HG03378 (cell line): ENCODE measurements around the gene GASK1A.
"Not testable (repeated sequence)": the region's sequence is repeated elsewhere in the genome, so short reads cannot be mapped to it uniquely, and the experiment has no call there.

Experiments used
- ATAC-seq: cut with Tn5 transposase; IDR thresholded peaks from one replicate; pipeline ENCODE4 v1.9.1; 2021; ENCODE audit warnings: mild to moderate bottlenecking, moderate library complexity; ENCODE audit not compliant: unreplicated experiment

GASK1A gene

DNA sequence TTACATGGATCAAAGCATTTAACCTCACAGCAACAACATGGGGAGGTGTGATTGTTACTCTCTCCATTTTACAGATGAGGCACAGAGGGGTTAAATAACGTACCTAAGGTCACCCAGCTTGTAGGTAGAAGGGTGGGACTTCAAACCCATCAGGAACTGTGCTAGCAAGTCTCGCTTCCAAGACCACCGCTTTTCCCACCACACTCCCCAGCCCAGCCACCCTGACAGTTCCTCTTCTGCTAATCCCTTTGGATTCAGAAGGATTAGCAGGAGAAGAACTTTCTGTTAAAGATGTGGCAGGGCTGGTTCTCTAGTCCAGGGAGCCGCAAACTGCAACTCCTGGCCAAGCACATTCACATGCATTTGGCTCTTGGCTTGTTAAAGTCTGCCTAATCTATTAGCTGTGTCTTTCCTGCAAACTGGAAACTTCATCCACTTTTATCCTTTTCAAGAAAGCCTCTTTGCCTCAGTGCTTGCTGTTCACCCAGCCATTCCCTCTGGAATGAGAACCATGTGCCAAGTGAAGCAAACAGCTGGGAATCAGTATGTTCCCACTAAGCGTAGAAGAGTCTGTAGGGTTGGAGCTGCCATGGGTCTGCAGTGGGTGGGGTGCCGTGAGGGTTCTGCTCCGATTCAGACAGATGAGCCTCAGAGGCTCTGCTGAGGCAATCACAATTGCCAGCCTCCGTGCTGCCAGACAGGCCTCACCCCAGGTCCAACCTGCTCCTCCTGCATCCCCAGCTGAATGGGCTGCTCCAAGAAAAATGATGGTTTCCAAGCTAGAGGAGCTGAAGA is 82.2 kb downstream of the GASK1A start:
- ATAC-seq, result no peak

DNA sequence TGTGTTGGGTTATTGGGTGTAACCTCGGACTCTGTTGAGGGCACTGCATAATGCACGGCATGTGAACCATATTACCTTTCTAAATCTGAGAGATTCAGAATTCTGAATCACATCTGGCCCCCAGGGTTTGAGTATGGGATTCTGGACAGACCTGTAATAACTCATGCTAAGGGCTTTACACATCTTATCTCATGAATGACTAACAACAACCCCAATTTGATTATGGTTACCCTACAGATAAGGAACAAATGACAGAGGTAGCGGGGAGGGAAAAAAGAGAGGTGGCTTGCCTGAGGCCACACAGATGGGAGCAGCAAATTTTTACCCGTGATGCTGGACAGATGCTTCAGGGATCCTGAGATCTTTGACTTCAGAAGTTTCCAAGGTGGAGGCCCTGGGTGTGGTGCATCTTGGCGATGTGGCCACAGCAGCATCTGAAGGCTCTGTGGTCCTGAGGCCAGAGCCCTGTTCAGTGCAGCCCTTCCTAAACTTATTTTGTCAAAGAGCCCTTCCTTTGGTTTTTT is 83.0 kb downstream of the GASK1A start:
- ATAC-seq, result no peak

DNA sequence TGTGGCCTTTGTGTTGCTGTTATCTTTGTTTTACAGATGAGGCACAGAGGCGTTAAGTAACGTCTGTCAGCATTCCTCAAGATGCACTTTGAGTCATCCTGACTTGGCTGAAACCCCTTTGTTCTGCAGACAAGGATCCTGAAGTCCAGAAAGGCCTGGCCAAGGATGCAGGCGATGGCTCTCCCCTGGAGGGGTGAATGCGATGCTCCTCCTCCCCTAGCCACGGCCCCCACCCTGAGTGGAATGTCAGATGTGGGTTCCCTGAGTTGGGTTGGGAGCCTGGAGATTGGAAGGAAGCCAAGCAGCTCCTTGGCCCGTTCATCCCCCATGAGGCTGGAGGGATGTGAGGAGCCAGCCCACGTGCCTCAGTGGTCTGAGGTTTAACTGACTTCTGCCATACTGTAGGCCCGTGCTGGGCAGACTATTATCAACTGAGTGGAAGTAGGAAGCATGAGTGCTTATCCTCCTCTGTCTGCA is 83.5 kb downstream of the GASK1A start:
- no peak for ATAC-seq

DNA sequence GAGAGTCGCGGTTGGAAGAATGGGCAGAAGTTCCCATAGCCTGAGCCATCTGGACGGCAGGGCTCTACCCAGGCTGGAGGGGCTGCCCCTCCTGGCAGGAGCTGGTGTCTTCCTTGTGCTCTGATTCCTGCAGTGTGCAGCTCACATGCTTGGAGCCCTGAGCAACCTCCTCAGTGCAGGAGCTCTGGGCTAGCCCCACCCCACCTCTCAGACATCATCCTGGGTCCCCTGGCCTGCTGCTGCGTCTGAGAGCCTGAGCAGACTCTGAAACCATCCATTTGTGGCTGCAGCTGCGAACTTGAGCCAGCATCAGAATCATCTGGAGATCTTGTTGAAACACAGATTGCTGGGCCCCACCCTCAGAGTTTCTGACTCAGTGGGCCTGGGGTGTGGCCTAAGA is 84.0 kb downstream of the GASK1A start:
- no peak for ATAC-seq

DNA sequence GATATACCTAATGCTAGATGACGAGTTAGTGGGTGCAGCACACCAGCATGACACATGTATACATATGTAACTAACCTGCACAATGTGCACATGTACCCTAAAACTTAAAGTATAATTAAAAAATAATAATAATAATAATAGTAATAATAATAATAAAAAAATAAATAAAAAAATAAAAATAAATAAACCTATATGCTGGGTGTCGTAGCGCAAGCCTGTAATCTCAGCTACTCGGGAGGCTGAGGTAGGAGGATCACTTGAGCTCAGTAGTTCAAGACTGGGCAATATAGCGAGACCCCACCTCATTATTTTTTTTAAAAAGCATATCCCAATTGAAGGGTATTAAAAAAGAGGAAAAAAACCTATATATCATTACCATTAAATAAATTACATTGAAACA is 91.6 kb downstream of the GASK1A start:
- not testable (repeated sequence) for ATAC-seq

DNA sequence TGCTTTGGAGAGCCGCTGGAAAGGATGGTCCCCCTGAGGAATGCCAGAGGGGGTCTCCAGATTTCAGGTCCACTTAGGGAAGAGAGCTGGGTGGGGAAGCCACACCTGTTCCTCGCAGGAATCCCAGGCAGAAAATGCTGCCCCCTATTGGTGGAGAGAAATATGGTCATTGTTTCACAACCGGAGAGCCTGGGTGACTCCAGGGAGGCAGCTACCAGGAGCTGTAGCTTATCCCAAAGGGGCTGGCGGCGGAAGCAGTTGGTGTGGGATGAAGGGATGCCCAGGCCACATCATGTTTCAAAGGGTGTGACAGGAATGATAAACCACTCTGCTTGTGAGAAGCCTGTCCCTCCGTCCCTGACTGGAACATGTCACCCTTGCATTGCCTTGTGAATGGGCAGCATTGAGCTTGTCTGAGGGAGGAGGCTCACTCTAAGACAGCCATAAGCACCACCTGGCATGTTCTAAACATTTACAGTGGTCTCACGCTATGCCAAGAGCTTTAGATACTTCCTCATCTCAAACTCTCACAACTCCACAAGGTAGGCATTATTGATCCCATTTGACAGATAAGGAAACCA is 92.3 kb downstream of the GASK1A start:
- ATAC-seq, result no peak

DNA sequence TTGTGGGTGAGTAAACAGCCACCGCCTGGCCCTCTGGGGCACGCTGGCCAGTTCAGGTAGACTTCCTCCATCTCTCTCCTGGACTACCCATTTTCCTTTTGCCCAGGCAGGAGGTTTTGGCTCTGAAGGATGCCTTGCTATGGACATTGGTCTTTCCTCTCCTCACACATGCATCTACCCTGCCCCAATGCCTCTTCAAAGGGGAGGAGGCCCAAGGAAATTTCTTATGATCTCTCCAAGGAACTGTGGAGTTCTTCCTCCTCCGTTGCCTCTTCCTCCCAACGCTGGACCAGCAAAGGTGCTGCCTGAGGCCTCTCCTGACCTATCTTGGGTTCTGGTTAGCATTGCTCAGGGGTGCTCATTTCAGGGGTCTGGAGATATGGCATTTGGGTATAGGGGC is 93.2 kb downstream of the GASK1A start:
- no peak for ATAC-seq

DNA sequence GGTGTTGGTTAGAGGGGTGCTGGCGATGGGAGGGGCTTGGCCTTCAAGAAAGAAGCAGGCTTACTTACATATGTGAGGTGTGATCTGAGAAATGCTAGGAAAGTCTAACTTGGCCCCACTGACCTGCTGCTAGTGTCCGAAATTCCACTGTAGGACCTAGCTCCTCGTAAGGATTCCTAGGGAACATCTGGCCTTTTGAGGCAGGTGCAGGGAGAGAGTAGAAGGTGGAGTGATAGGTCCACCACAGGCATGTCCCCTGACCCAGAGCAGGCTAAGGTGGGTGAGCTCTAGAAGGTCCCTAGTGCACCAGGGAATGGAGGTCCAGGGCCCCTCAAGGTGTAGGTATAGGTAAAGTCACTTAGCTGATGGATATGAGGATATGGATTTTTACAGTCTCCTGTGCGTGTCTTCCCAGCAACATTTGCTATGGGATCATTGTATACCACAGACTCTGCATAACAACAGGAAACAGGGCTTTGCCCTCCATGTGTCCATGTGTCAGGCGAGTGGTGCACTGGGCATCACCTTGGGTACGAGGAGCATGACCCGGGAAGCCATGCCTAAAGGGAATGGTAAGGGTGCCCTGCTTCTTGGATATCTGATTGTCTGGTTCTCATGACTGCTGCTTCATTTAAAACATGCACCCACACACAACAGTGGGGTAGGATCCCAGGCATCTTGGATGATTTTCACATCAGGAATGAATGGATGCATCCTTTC is 94.2 kb downstream of the GASK1A start:
- ATAC-seq, result no peak

DNA sequence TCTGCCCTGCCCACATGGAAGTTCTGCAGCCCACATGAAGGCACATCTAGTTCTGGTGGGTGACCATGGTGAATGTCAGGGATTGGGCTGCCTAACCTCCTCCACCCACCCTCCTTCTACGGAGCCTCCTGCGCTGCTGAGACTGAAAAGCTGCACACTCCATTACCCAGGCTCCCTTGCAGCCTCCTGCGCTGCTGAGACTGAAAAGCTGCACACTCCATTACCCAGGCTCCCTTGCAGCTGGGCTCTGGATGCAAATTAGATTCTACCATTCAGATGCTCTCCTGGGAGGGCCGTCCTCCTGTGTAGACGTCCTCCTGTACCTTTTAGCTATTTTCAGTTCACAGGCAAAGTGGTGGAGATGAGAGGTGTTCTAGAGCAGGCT is 94.7 kb downstream of the GASK1A start:
- ATAC-seq, result no peak

DNA sequence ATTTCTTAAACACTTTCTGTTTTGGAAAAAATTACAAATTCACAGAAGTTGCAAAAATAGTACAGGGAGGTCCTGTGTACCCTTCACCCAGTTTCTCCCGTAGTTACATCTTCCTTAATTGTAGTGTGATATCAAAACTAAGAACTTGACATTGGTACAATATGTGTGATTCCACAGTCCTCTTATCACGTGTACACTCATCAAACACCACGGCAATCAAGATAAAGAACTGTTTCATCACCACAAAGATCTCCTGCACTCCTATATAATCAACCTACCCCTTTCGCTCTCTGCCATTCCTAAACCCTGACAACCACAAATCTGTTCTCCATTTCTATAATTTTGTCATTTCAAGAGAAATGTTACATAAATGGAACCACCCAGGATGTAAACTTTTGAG is 95.4 kb downstream of the GASK1A start:
- no peak for ATAC-seq

DNA sequence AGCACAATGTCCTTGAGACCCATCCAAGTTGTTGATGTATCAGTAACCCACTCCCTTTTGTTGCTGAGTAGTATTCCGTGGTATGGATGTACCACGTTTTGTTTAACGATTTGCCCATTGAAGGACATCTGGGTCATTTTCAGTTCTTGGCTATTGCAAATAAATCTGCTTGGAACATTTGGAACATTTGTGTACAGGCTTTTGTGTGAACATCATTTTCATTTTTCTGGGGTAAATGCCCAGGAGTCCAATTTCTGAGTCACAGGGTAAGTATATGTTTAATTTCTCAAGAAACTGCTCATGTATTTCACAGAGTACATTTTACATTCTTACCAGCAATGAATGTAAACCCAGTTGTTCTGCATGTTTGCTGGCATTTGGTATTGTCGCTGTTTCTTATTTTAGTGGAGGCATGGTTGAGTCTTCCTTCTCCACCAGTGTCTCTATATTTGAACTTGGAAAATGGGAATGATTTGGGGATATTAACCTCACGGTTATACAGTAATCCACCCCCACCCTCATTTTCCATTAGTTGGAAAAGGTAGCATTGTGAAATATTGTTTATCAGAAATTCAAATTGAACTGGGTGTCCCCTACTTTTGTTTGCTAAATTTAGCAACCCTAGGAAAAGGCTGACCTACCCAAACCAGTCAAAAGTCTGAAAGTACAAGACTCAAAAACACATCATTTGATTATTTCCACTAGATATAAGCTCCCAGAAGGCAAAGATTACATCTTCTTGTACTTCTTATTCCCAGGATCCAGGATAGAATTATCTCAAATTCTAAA is 96.0 kb downstream of the GASK1A start:
- ATAC-seq, result no peak

DNA sequence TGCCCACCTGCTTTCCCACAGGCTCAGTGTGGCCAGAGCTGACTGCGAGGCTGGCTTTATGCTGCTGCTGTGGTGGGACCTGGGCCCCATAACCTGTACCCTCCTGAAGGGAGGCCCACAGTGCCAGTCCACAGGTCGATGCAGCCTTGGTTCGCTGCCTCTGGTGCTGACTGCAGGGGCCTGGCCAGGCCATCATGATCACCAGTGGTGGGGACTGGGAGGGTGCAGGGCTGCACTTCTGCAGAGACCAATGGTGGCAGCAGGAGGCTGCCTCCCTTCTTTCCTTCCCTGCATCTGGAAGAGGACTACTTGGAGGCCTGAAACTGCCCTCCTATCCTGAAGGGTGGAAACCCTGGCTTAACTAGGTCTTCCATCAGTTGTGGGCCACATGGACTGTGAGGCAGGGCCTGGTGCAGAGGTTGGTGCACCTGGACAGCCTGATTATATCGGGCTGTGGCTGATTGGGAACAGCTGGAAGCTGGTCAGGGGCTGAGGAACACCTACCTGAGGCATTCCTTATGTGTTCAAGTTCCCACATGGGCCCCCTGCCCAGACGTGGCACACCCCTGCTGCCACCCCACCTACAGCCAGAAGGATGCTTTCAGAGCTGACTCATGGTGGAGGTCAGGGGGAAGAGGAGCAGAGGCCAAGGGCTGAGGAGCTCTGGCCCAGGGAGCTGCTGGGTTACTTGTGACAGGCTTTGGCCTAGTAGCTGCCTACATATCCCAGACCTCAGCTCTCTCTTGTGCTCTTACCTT is 97.0 kb downstream of the GASK1A start:
- ATAC-seq, result no peak

DNA sequence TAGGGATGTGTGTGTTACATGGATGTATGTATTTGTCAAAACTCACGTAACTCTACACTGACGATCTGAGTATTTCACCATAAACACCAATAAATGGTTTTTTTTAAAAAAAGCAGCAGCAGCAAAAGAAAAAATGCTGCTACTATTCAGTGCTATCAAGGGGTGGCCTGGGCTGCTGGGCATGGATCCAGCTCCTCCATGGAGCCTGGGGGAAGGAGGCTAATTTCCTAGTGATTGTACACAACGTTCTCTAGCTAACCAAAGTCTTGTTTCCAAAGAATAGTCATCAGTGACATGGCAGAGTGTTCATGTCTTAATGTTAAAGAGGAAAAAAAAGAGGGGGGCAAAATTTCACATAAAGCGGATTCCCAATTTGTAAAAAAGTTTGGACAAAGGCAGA is 97.7 kb downstream of the GASK1A start:
- no peak for ATAC-seq

DNA sequence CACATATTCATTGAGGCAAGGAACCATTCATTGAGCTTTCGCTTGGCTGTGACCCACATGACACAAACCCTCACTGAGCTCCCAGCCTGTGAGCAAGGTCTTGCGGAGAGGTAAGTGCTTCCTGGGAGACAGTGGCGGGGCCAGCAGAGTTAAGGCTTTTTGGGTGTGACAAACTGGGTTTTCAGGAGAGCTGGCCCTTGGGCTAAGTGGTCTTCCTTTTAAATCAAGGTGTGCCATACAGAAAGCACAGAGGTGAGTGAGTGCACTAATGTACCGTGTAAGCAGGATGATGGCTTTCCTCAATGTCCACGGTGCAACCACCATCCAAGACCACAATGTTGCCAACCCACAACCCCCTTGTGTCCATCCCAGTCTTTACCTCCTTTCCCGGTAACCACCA is 98.2 kb downstream of the GASK1A start:
- ATAC-seq, result no peak

DNA sequence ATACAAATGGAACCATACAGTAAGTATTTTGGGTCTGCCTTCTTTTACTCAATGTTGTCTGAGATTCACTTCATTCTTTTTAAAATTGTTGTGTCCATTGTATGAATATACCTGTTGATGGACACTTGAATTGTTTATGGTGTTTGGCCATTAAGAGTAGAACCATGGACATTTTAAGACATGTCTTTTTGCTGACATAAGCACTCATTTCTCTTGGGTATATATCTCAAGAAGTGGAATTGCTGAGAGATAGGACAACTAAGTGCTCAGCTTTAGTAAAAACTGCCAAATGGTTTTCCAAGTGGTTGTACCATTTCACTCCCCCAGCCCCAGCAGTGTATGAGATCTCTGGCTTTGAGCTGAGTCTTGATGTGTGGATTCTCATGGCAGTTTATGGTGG is 98.6 kb downstream of the GASK1A start:
- ATAC-seq, result no peak

DNA sequence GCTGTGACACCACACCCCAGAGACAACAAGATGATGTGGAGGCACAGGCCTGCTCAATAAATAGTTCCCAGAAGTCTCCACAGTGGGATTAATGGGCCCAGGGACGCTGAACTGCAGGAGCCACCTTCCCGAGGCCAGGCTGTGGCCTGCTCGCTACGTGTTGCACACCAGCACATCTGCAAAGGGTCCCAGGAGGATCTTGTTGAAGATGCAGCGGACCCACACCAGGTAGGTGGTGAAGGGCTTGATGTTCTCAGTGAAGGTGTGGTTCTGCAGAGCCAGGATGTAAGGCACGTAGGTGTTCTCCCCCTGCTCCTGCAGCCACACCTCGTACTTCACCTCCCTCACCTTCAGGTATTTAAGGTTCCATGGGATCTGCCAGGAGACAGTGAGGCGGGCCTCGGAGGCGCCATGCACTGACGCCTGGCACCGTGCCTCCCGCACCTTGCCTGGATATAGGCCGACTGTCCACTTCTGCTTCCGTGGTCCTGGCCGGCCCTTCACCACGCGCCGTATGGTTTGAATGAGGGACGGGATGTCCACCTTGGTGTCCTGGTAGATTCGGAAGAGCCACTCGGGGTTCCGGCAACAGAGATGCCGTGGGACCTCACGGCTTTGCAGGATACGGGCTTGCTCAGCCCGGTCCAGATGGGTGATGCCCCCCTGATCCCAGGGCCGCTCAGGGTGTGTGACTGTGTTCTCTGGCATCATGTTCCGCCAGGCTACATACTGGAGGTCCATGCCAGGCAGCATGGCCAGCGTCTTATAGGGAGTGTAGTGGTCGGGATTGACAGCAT is 100.6 kb downstream of the GASK1A start:
- ATAC-seq, result no peak

DNA sequence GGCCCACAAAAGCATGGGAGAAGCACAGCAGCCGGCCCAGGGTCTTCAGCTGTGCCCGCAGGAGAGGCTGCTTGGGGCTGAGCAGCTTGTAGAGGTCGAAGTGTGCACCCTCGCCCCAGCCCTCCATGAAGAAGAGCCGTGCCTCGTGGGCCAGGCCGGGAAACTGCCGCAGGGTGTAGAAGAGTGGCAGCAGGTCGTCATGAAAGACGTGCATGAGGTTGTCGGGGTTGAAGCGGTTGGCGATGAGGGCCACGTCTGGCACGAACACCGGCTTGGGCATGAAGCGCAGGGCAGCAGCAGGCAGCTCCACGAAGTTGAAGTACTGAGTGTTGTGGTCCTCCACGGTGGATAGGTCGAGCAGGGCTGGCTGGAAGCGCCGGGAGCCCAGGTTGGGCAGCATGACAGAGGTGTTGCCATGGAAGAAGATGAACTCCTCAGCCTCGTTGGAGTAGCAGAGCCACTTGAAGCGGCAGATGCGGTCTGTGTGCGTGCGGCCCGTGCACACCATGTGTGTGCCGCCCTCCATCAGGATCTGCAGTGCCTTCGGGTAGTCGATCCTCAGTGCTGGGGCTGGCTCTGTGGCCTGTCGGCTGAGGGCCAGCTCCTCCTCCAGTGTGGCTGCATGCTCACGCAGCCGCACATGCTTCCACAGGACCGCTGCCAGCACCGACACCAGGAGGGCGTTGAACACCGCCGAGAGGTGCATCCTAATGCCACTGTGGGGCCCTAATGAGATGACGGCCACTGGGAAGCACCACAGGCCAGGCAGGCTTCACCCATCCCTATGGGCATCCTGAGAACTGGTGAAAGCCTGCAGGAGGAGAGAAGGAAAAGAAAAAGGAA is 101.8 kb downstream of the GASK1A start:
- no peak for ATAC-seq

DNA sequence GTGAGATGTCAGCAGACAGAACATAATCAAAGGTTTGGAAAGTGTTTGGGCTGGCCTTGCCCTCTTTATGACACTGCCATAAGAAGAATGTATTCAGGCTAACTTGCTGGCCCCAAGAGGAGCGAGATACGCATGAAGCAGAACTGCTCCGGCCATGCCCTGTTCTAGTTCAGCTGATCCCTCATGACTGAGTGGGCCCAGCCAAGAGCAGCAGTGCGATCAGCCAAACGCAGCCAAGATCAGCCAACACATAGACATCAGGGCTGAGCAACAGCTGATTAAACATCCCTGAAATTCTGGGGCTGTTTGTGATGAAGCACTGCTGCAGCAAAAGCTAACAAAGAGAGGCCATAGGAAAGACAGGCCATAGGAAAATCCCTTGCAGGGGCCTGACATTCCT is 102.7 kb downstream of the GASK1A start:
- ATAC-seq, result no peak

DNA sequence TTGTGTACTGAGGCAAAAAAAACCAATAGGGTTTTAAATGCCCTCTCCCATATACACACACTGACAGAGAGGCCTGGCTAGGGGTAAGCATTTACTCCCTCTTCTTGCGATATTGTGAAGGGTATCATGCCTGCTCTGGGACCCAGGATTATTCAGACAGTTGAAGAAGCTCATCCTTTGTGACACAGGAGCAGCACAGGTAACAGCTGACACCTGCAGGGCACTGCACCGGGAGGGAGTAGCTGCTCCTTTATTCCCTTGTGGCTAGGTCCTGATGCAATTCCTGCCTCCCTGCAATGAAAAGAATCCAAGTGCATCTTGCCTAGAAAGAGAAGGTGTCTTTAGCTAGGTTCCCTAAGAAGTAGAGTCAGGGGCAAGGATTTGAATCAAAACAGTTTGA is 103.3 kb downstream of the GASK1A start:
- no peak for ATAC-seq
